Neural cell (in vitro differentiated cells): ENCODE results near the gene GRWD1. TPM values are rescaled to one million over a fixed set of nuclear protein-coding genes. Genes with fewer than 3 reads are reported as not detected.

ENCODE experiments used
- H2AFZ ChIP-seq: fragments of 200-600, 300-800 bp; sonication (generic), shearing (Covaris generic); 2 replicates; pipeline ENCODE4 v1.6.0; 2014; ENCODE audit warnings: low read depth, mild to moderate bottlenecking, antibody characterized with exemption, low read length, moderate library complexity
- H3F3A ChIP-seq: fragments of 200-600 bp; shearing (Covaris generic); 2 replicates; pipeline ENCODE4 v1.6.1; 2016; ENCODE audit warnings: mild to moderate bottlenecking, moderate library complexity, mixed read lengths, antibody characterized with exemption, low read length; ENCODE audit not compliant: insufficient read depth, poor library complexity, severe bottlenecking
- H3K27ac ChIP-seq: fragments of 200-600, 300-800 bp; sonication (generic), shearing (Covaris generic); 2 replicates; pipeline ENCODE4 v1.5.1; 2014; ENCODE audit warnings: mild to moderate bottlenecking, low read length, moderate library complexity
- H3K27me3 ChIP-seq: fragments of 300-800, 200-600 bp; sonication (generic), shearing (Covaris generic); 2 replicates; pipeline ENCODE4 v1.6.0; 2014; ENCODE audit warnings: mild to moderate bottlenecking, low read depth, low read length, moderate library complexity; ENCODE audit not compliant: insufficient read depth
- H3K36me3 ChIP-seq: fragments of 300-800, 200-600 bp; sonication (generic), shearing (Covaris generic); 2 replicates; pipeline ENCODE4 v1.5.1; 2014; ENCODE audit warnings: mild to moderate bottlenecking, antibody characterized with exemption, low read length, moderate library complexity; ENCODE audit not compliant: insufficient read depth
- H3K4me2 ChIP-seq: fragments of 300-800, 200-600 bp; sonication (generic), shearing (Covaris generic); 2 replicates; pipeline ENCODE4 v1.6.0; 2014; ENCODE audit warnings: mild to moderate bottlenecking, low read length
- H3K4me3 ChIP-seq: fragments of 300-800, 200-600 bp; sonication (generic), shearing (Covaris generic); 2 replicates; pipeline ENCODE4 v1.5.1; 2014; ENCODE audit warnings: mild to moderate bottlenecking, low read length, moderate library complexity
- H3K79me2 ChIP-seq: fragments of 200-600 bp; shearing (Covaris generic); replicated peaks from 2 replicates; pipeline ENCODE4 v1.6.0; 2014; ENCODE audit warnings: mild to moderate bottlenecking, low read length, moderate library complexity; ENCODE audit not compliant: insufficient read depth
- H3K9ac ChIP-seq: fragments of 300-800, 200-600 bp; sonication (generic), shearing (Covaris generic); 2 replicates; pipeline ENCODE4 v1.6.1; 2016; ENCODE audit warnings: mild to moderate bottlenecking, low read length, mixed read lengths
- H3K9me2 ChIP-seq: fragments of 200-600 bp; shearing (Covaris generic); 2 replicates; pipeline ENCODE4 v1.6.1; 2016; ENCODE audit warnings: mild to moderate bottlenecking, low read length, mixed read lengths; ENCODE audit not compliant: insufficient read depth
- H3K9me3 ChIP-seq: fragments of 200-600, 300-800 bp; sonication (generic), shearing (Covaris generic); 2 replicates; pipeline ENCODE4 v1.6.1; 2016; ENCODE audit warnings: mild to moderate bottlenecking, mixed run types, low read length, moderate library complexity, mixed read lengths
- H4K20me1 ChIP-seq: fragments of 200-600 bp; shearing (Covaris generic); 2 replicates; pipeline ENCODE4 v1.6.1; 2016; ENCODE audit warnings: mild to moderate bottlenecking, mixed run types; ENCODE audit not compliant: insufficient read depth
- CTCF ChIP-seq: fragments of 450-650 bp; IDR thresholded peaks from 2 replicates; pipeline ENCODE4 v1.5.1; 2014; ENCODE audit warnings: antibody characterized with exemption, mild to moderate bottlenecking, moderate library complexity; ENCODE audit not compliant: poor library complexity, severe bottlenecking
- EP300 ChIP-seq: fragments of 450-650 bp; conservative IDR thresholded peaks from 2 replicates; pipeline ENCODE4 v1.6.1; 2014; ENCODE audit warnings: antibody characterized with exemption, mild to moderate bottlenecking, moderate library complexity; ENCODE audit not compliant: poor library complexity, severe bottlenecking
- EZH2 ChIP-seq: fragments of 200-600, 300-800 bp; shearing (Covaris generic), sonication (generic); IDR thresholded peaks from 2 replicates; pipeline ENCODE4 v1.6.1; 2014; ENCODE audit warnings: antibody characterized with exemption, low read length, borderline replicate concordance, mild to moderate bottlenecking; ENCODE audit not compliant: insufficient read depth, poor library complexity, severe bottlenecking
- MXI1 ChIP-seq: fragments of 450-650 bp; conservative IDR thresholded peaks from 2 replicates; pipeline ENCODE4 v1.6.1; 2014; ENCODE audit warnings: antibody characterized with exemption, mild to moderate bottlenecking; ENCODE audit not compliant: poor library complexity, severe bottlenecking
- POLR2AphosphoS5 ChIP-seq: IDR thresholded peaks from 2 replicates; pipeline ENCODE4 v1.6.1; 2012
- RAD21 ChIP-seq: fragments of 450-650 bp; conservative IDR thresholded peaks from 2 replicates; pipeline ENCODE4 v1.6.1; 2014; ENCODE audit warnings: antibody characterized with exemption, mild to moderate bottlenecking, moderate library complexity
- REST ChIP-seq: IDR thresholded peaks from 2 replicates; pipeline ENCODE4 v1.6.1; 2012; ENCODE audit warnings: borderline replicate concordance
- SMC3 ChIP-seq: fragments of 450-650 bp; conservative IDR thresholded peaks from 2 replicates; pipeline ENCODE4 v1.6.1; 2014; ENCODE audit warnings: antibody characterized with exemption, mild to moderate bottlenecking, moderate library complexity; ENCODE audit not compliant: poor library complexity
- TAF1 ChIP-seq: IDR thresholded peaks from 2 replicates; pipeline ENCODE4 v1.6.1; 2012; ENCODE audit warnings: low read depth
- polyA plus RNA-seq: library from polyadenylated mRNA; depleted of rRNA; stranded (reverse); fragments of >200 nt; gene quantifications from 2 replicates; pipeline ENCODE4 v1.2.3, GENCODE V29; 2014

The GRWD1 gene
- polyA plus RNA-seq, 1 donor from 2014 or later = 11.8 TPM

- no peaks in the 10 kb centered on the region for H3K27me3 ChIP-seq
- H3F3A ChIP-seq = no peaks in the 10 kb centered on the region
- no peaks in the 10 kb centered on the region for H3K9me2 ChIP-seq
- no peak overlapping the region for H3K4me2 ChIP-seq
- TF ChIP-seq EP300 (no peak), CTCF (no peak), REST (no peak), RAD21 (no peak), SMC3 (no peak), EZH2 (no peak), POLR2AphosphoS5 (no peak), TAF1 (no peak), MXI1 (no peak)
- no peak overlapping the region for H3K4me3 ChIP-seq
- H3K79me2 ChIP-seq = no peaks in the 10 kb centered on the region
- no peak overlapping the region for H2AFZ ChIP-seq
- H3K9ac ChIP-seq = no peak overlapping the region
- no peaks in the 10 kb centered on the region for H3K36me3 ChIP-seq
- H3K9me3 ChIP-seq = no peaks in the 10 kb centered on the region
- no peak overlapping the region for H3K27ac ChIP-seq
- no peaks in the 10 kb centered on the region for H4K20me1 ChIP-seq
Measured at GRCh38 chr19:48493718-48494401, 48.1 kb downstream of the GRWD1 start.

GRCh38 chr19:48495396-48495795 is 49.6 kb downstream of the GRWD1 start:
- no peak overlapping the region for H2AFZ ChIP-seq
- H3K4me2 ChIP-seq = no peak overlapping the region
- no peaks in the 10 kb centered on the region for H4K20me1 ChIP-seq
- no peaks in the 10 kb centered on the region for H3K79me2 ChIP-seq
- no peak for TF ChIP-seq RAD21
- TF ChIP-seq CTCF = no peak
- TF ChIP-seq MXI1 = no peak
- no peak for TF ChIP-seq TAF1
- TF ChIP-seq SMC3 = no peak
- TF ChIP-seq EP300 = no peak
- H3K27me3 ChIP-seq = no peaks in the 10 kb centered on the region
- H3K4me3 ChIP-seq = no peak overlapping the region
- no peaks in the 10 kb centered on the region for H3F3A ChIP-seq
- no peak overlapping the region for H3K27ac ChIP-seq
- H3K9me2 ChIP-seq = no peaks in the 10 kb centered on the region
- H3K9me3 ChIP-seq = no peaks in the 10 kb centered on the region
- H3K36me3 ChIP-seq = no peaks in the 10 kb centered on the region
- no peak overlapping the region for H3K9ac ChIP-seq
